PFSK-1 (cell line): ENCODE measurements around the gene DIAPH2.

Experiments used
- FOXP2 ChIP-seq: optimal IDR thresholded peaks from 2 replicates; pipeline ENCODE3; 2011; ENCODE audit warnings: borderline replicate concordance, control low read depth, inconsistent platforms; ENCODE audit not compliant: insufficient read depth; ENCODE audit errors: extremely low read length, extremely low read depth
- POLR2AphosphoS5 ChIP-seq: IDR thresholded peaks from 2 replicates; pipeline ENCODE4 v1.6.1; 2012; ENCODE audit warnings: low read depth, mild to moderate bottlenecking, control low read depth, low read length, moderate library complexity
- REST ChIP-seq, 2 experiments: IDR thresholded peaks; 2 replicates each; pipeline versions ENCODE4 v1.6.1 to v1.8.0; 2011 to 2012; ENCODE audit warnings: low read depth in 2 of 2, low read length in 2 of 2, control low read depth in 1 of 2, inconsistent platforms in 1 of 2, mild to moderate bottlenecking in 1 of 2, moderate library complexity in 1 of 2; ENCODE audit not compliant: insufficient read depth in 1 of 2
- SIN3A ChIP-seq: IDR thresholded peaks from 2 replicates; pipeline ENCODE4 v1.6.1; 2012; ENCODE audit warnings: mild to moderate bottlenecking, low read length, moderate library complexity, borderline replicate concordance; ENCODE audit not compliant: insufficient read depth
- TAF1 ChIP-seq: IDR thresholded peaks from 2 replicates; pipeline ENCODE4 v1.6.1; 2012; ENCODE audit warnings: low read length, control low read depth, borderline replicate concordance; ENCODE audit not compliant: insufficient read depth

The DIAPH2 gene

GRCh38 chrX:97266406-97267121 is 581.9 kb downstream of the DIAPH2 start:
- TF ChIP-seq FOXP2 (no peak), REST (IDR thresholded peaks at IDR 0.05; ENCODE audit: insufficient read depth in 1 of 2, low read depth in 2 of 2, low read length in 2 of 2) (no peak), SIN3A (no peak), TAF1 (no peak), POLR2AphosphoS5 (no peak)

- TF ChIP-seq FOXP2 = no peak
- no peak for TF ChIP-seq POLR2AphosphoS5
- TF ChIP-seq SIN3A = no peak
- no peak for TF ChIP-seq TAF1
- TF ChIP-seq REST (IDR thresholded peaks at IDR 0.05; ENCODE audit: insufficient read depth in 1 of 2, low read depth in 2 of 2, low read length in 2 of 2) = no peak
Observed at GRCh38 chrX:97267396-97268181, 582.9 kb downstream of the DIAPH2 start.

DNA sequence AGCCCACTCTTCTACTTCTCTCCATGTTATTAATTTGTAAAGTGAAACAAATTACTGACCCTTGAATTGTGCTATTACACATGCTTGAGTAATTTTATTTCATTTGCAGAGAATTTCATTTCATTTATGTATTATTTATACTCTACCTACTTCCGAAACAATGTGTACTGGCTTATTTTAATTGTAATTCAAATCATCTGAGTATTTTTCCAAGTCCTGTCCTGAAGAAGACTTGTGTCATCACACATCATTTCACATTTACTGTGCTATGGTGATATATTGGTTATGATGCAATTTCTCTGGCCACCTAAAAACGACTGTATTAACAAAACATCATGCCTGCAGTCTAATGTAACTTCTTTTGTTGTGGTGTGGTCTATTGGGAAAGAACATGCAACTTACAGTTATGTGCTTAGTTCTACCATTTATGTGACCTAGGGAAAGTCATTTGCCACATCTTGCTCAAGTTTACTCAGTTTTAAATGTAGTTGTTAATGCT is 583.6 kb downstream of the DIAPH2 start:
- TF ChIP-seq TAF1 (no peak), FOXP2 (no peak), REST (IDR thresholded peaks at IDR 0.05; ENCODE audit: insufficient read depth in 1 of 2, low read depth in 2 of 2, low read length in 2 of 2) (no peak), SIN3A (no peak), POLR2AphosphoS5 (no peak)

DNA sequence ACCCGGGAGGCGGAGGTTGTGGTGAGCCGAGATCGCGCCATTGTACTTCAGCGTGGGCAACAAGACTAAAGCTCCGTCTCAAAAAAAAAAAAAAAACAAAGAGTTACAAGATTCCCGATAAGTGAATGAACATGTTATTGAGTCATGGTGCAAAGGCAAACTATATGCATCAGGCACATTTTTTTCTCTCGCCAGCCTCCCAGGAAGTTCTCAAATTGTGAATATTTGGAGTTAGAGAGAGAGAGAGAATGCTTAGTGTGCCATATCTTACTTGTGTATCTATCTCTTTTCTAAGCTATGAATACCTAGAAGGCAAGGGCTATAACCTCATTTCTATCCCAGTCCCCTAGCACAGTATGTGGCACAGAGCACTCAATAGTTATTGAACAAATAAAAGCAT is 599.9 kb downstream of the DIAPH2 start:
- TF ChIP-seq REST (IDR thresholded peaks at IDR 0.05; ENCODE audit: insufficient read depth in 1 of 2, low read depth in 2 of 2, low read length in 2 of 2) = no peak
- TF ChIP-seq TAF1 = no peak
- no peak for TF ChIP-seq POLR2AphosphoS5
- TF ChIP-seq SIN3A = no peak
- no peak for TF ChIP-seq FOXP2
